Left forelimb (tissue), 1 donor: ENCODE measurements around the gene XNDC1N.
"Not testable (repeated sequence)": the region's sequence is repeated elsewhere in the genome, so short reads cannot be mapped to it uniquely, and the experiment has no call there.

Experiments
- DNase-seq: peaks from one replicate; pipeline ENCODE4 v3.0.0-alpha.2; 2018; ENCODE audit warnings: low spot score

XNDC1N gene

GRCh38 chr11:71931245-71931602 lies 2.8 kb upstream of the XNDC1N start:
- DNase-seq = no peak

- no peak for DNase-seq
Observed at GRCh38 chr11:71930556-71931244, 2.3 kb upstream of the XNDC1N start.

- DNase-seq = no peak
Observed at GRCh38 chr11:71929491-71929890, 1.1 kb upstream of the XNDC1N start.

- DNase-seq = peak; percentile 98
Observed at GRCh38 chr11:71928737-71929443, 496 bp upstream of the XNDC1N start, which contains the start of gene RNF121. RNF121 (plus strand) TSS chr11:71929046; CDS start chr11:71929062, 16 bp downstream.

GRCh38 chr11:71917646-71918140 lies 10.7 kb downstream of the XNDC1N start:
- no peak for DNase-seq

- DNase-seq = no peak
Observed at GRCh38 chr11:71914617-71915189, 13.7 kb downstream of the XNDC1N start.

- no peak for DNase-seq
Observed at GRCh38 chr11:71913756-71914526, 14.5 kb downstream of the XNDC1N start.

- not testable (repeated sequence) for DNase-seq
Observed at GRCh38 chr11:71911986-71912340, 16.4 kb downstream of the XNDC1N start.

GRCh38 chr11:71911321-71911985 lies 16.9 kb downstream of the XNDC1N start:
- not testable (repeated sequence) for DNase-seq

GRCh38 chr11:71910775-71911174 lies 17.6 kb downstream of the XNDC1N start:
- not testable (repeated sequence) for DNase-seq

GRCh38 chr11:71908218-71908617 lies 20.2 kb downstream of the XNDC1N start:
- no peak for DNase-seq

GRCh38 chr11:71901137-71901536 lies 27.3 kb downstream of the XNDC1N start:
- not testable (repeated sequence) for DNase-seq

- no peak for DNase-seq
Observed at GRCh38 chr11:71895961-71896360, 32.4 kb downstream of the XNDC1N start.

- not testable (repeated sequence) for DNase-seq
Observed at GRCh38 chr11:71889181-71889872, 39.1 kb downstream of the XNDC1N start.

GRCh38 chr11:71888335-71889010 lies 39.9 kb downstream of the XNDC1N start:
- not testable (repeated sequence) for DNase-seq

GRCh38 chr11:71885806-71886205 lies 42.6 kb downstream of the XNDC1N start:
- DNase-seq = not testable (repeated sequence)
